ENCODE data around the gene ZSWIM8.

GRCh38 chr10:73788864-73789658 lies 3.7 kb downstream of the ZSWIM8 start:
- TF ChIP-seq CTCF (IDR thresholded peaks at IDR 0.05): no peak
- TF ChIP-seq POLR2A (IDR thresholded peaks at IDR 0.05): no peak
- no peak for TF ChIP-seq EP300 (IDR thresholded peaks at IDR 0.05)
- no peak for TF ChIP-seq POLR2AphosphoS5 (IDR thresholded peaks at IDR 0.05)
